GM13976 (cell line): ENCODE data around the gene CISD1.

Experiments
- DNase-seq: peaks from one replicate; pipeline ENCODE4 v3.0.0; 2012; ENCODE audit warnings: low spot score
- CTCF ChIP-seq: IDR thresholded peaks from 2 replicates; pipeline ENCODE4 v1.5.1; 2012; ENCODE audit warnings: borderline replicate concordance, mild to moderate bottlenecking; ENCODE audit not compliant: insufficient read depth; ENCODE audit errors: extremely low read depth, missing control alignments, control extremely low read depth
- in situ Hi-C: fragments of 300-500 bp; cut with MboI; formaldehyde crosslinking; loops from one replicate; pipeline ENCODE4 v1.12.0; 2022; ENCODE audit warnings: low sequenced_read_pairs, mixed read lengths, inconsistent platforms; ENCODE audit not compliant: unreplicated experiment

CISD1 gene

GRCh38 chr10:58322835-58323209 lies 53.9 kb downstream of the CISD1 start:
- in situ Hi-C loops: loop anchor here (25.0 kb wide), 1 partner anchor 439 kb away; no protein-coding TSS in a partner anchor
- no peak for TF ChIP-seq CTCF
- DNase-seq: no peak

- in situ Hi-C loops: no loop called here
- no peak for TF ChIP-seq CTCF
- DNase-seq: no peak
These were observed 58.0 kb downstream of the CISD1 start for GRCh38 chr10:58326967-58327381.

GRCh38 chr10:58328233-58328632 lies 59.3 kb downstream of the CISD1 start:
- in situ Hi-C loops: no loop called here
- no peak for TF ChIP-seq CTCF
- DNase-seq: no peak

GRCh38 chr10:58330431-58330830 lies 61.5 kb downstream of the CISD1 start:
- in situ Hi-C loops: no loop called here
- DNase-seq: no peak
- no peak for TF ChIP-seq CTCF

GRCh38 chr10:58331646-58332045 lies 62.7 kb downstream of the CISD1 start:
- in situ Hi-C loops: no loop called here
- DNase-seq: no peak
- TF ChIP-seq CTCF: no peak

GRCh38 chr10:58334817-58335305 lies 65.9 kb downstream of the CISD1 start, which contains the start of gene UBE2D1:
TSS of gene UBE2D1 (plus strand) at chr10:58335006. CDS start at chr10:58335202, 196 bp downstream.
- TF ChIP-seq CTCF: no peak
- peak; percentile 91 for DNase-seq
- in situ Hi-C loops: no loop called here
